ENCODE measurements around the gene CORO7.
A peak's percentile ranks its signal among the peaks of the same experiment; 100 is the strongest.

CORO7 gene

GRCh38 chr16:4353675-4354074, 62.7 kb downstream of the CORO7 start:
- TF ChIP-seq CTCF (IDR thresholded peaks at IDR 0.05; ENCODE audit: borderline replicate concordance, extremely low read depth, low read length, poor library complexity, severe bottlenecking): no peak
- TF ChIP-seq EZH2 (IDR thresholded peaks at IDR 0.05; ENCODE audit: borderline replicate concordance, low read depth, low read length, severe bottlenecking): no peak
- H3K27me3 ChIP-seq (ENCODE audit: insufficient read depth, low read length, poor library complexity): no peaks in the 10 kb centered on the region
- H2AFZ ChIP-seq (ENCODE audit: low read depth, low read length): no peak overlapping the region
- no peak overlapping the region for H3K9ac ChIP-seq (ENCODE audit: low read depth, low read length)
- peaks cover 39% of the 10 kb centered on the region for H3K36me3 ChIP-seq (ENCODE audit: insufficient read depth, low read length)
- H3K79me2 ChIP-seq (ENCODE audit: insufficient read depth, low read length): peaks cover 23% of the 10 kb centered on the region
- H3K4me2 ChIP-seq (ENCODE audit: insufficient read depth, low read length): no peak overlapping the region
- H3K9me3 ChIP-seq (ENCODE audit: insufficient read depth, low read length, severe bottlenecking): no peaks in the 10 kb centered on the region
- H3K4me3 ChIP-seq (ENCODE audit: low read depth in 1 of 2, low read length in 2 of 2): no peak overlapping the region
- H3K27ac ChIP-seq (ENCODE audit: low read length): no peak overlapping the region
- DNase-seq: no peak
- H3K4me1 ChIP-seq (ENCODE audit: insufficient read depth, low read length): peaks cover 28% of the 10 kb centered on the region
- ATAC-seq (ENCODE audit: insufficient read depth, low read depth): no peak
- peaks cover 19% of the 10 kb centered on the region for H4K20me1 ChIP-seq (ENCODE audit: insufficient read depth, low read length)

GRCh38 chr16:4352843-4353242, 63.6 kb downstream of the CORO7 start:
- peaks cover 19% of the 10 kb centered on the region for H4K20me1 ChIP-seq (ENCODE audit: insufficient read depth, low read length)
- no peak overlapping the region for H3K4me2 ChIP-seq (ENCODE audit: insufficient read depth, low read length)
- no peak overlapping the region for H3K9ac ChIP-seq (ENCODE audit: low read depth, low read length)
- ATAC-seq (ENCODE audit: insufficient read depth, low read depth): no peak
- no peak for DNase-seq
- no peak overlapping the region for H3K4me3 ChIP-seq (ENCODE audit: low read depth in 1 of 2, low read length in 2 of 2)
- H2AFZ ChIP-seq (ENCODE audit: low read depth, low read length): no peak overlapping the region
- H3K79me2 ChIP-seq (ENCODE audit: insufficient read depth, low read length): peaks cover 31% of the 10 kb centered on the region
- TF ChIP-seq EZH2 (IDR thresholded peaks at IDR 0.05; ENCODE audit: borderline replicate concordance, low read depth, low read length, severe bottlenecking): no peak
- TF ChIP-seq CTCF (IDR thresholded peaks at IDR 0.05; ENCODE audit: borderline replicate concordance, extremely low read depth, low read length, poor library complexity, severe bottlenecking): no peak
- no peaks in the 10 kb centered on the region for H3K27me3 ChIP-seq (ENCODE audit: insufficient read depth, low read length, poor library complexity)
- peaks cover 30% of the 10 kb centered on the region for H3K4me1 ChIP-seq (ENCODE audit: insufficient read depth, low read length)
- H3K36me3 ChIP-seq (ENCODE audit: insufficient read depth, low read length): peaks cover 37% of the 10 kb centered on the region
- no peak overlapping the region for H3K27ac ChIP-seq (ENCODE audit: low read length)
- H3K9me3 ChIP-seq (ENCODE audit: insufficient read depth, low read length, severe bottlenecking): no peaks in the 10 kb centered on the region

GRCh38 chr16:4351880-4352279, 64.5 kb downstream of the CORO7 start:
- Histone ChIP-seq H3K9me3 (ENCODE audit: insufficient read depth, low read length, severe bottlenecking) (no peaks in the 10 kb centered on the region), H3K27me3 (ENCODE audit: insufficient read depth, low read length, poor library complexity) (no peaks in the 10 kb centered on the region), H3K9ac (ENCODE audit: low read depth, low read length) (peak overlapping the region; percentile 99), H3K36me3 (ENCODE audit: insufficient read depth, low read length) (peaks cover 39% of the 10 kb centered on the region), H3K4me1 (ENCODE audit: insufficient read depth, low read length) (peaks cover 34% of the 10 kb centered on the region), H2AFZ (ENCODE audit: low read depth, low read length) (peak overlapping the region; percentile 60), H3K79me2 (ENCODE audit: insufficient read depth, low read length) (peaks cover 41% of the 10 kb centered on the region), H3K27ac (ENCODE audit: low read length) (0 out of 2 replicates have a peak overlapping the region, but pooled peaks have one; percentile 39), H4K20me1 (ENCODE audit: insufficient read depth, low read length) (peaks cover 27% of the 10 kb centered on the region), H3K4me3 (ENCODE audit: low read depth in 1 of 2, low read length in 2 of 2) (peak overlapping the region in 1 of 2 experiments; percentile 100; a peak in 2 of 4 replicates), H3K4me2 (ENCODE audit: insufficient read depth, low read length) (peak overlapping the region; percentile 64)
- no peak for ATAC-seq (ENCODE audit: insufficient read depth, low read depth)
- TF ChIP-seq CTCF (IDR thresholded peaks at IDR 0.05; ENCODE audit: borderline replicate concordance, extremely low read depth, low read length, poor library complexity, severe bottlenecking) (no peak), EZH2 (IDR thresholded peaks at IDR 0.05; ENCODE audit: borderline replicate concordance, low read depth, low read length, severe bottlenecking) (no peak)
- DNase-seq: no peak
